Effector memory CD8-positive, alpha-beta T cell (primary cell): Measurements from ENCODE around the gene NAV2.

Experiments used
- ATAC-seq: fragments of 150-1000 bp; cut with Tn5 transposase; replicated peaks from 2 replicates; pipeline ENCODE4 v1.10.0; 2021; ENCODE audit warnings: mild to moderate bottlenecking, moderate library complexity
- DNase-seq, 3 experiments: peaks; one replicate each; pipeline ENCODE4 v3.0.0; 2021
- H3K27ac Mint-ChIP-seq, 2 donors: one replicate each; pipeline ENCODE4 v1.8.0; 2022; ENCODE audit warnings: mild to moderate bottlenecking in 2 of 2, mixed read lengths in 2 of 2, moderate library complexity in 2 of 2
- H3K27me3 Mint-ChIP-seq, 2 donors: one replicate each; pipeline ENCODE4 v1.8.0; 2022; ENCODE audit warnings: mixed read lengths in 2 of 2
- H3K36me3 Mint-ChIP-seq: one replicate; pipeline ENCODE4 v1.8.0; 2022; ENCODE audit warnings: mild to moderate bottlenecking, moderate library complexity, mixed read lengths; ENCODE audit not compliant: insufficient read depth
- H3K4me1 Mint-ChIP-seq, 2 donors: one replicate each; pipeline ENCODE4 v1.8.0; 2022; ENCODE audit warnings: low read depth in 2 of 2, mixed read lengths in 2 of 2
- H3K4me3 Mint-ChIP-seq, 2 donors: one replicate each; pipeline ENCODE4 v1.8.0; 2022; ENCODE audit warnings: mild to moderate bottlenecking in 2 of 2, mixed read lengths in 2 of 2, moderate library complexity in 2 of 2
- H3K9me3 Mint-ChIP-seq, 2 donors: one replicate each; pipeline ENCODE4 v1.8.0; 2022; ENCODE audit warnings: mixed read lengths in 2 of 2

The NAV2 gene

DNA sequence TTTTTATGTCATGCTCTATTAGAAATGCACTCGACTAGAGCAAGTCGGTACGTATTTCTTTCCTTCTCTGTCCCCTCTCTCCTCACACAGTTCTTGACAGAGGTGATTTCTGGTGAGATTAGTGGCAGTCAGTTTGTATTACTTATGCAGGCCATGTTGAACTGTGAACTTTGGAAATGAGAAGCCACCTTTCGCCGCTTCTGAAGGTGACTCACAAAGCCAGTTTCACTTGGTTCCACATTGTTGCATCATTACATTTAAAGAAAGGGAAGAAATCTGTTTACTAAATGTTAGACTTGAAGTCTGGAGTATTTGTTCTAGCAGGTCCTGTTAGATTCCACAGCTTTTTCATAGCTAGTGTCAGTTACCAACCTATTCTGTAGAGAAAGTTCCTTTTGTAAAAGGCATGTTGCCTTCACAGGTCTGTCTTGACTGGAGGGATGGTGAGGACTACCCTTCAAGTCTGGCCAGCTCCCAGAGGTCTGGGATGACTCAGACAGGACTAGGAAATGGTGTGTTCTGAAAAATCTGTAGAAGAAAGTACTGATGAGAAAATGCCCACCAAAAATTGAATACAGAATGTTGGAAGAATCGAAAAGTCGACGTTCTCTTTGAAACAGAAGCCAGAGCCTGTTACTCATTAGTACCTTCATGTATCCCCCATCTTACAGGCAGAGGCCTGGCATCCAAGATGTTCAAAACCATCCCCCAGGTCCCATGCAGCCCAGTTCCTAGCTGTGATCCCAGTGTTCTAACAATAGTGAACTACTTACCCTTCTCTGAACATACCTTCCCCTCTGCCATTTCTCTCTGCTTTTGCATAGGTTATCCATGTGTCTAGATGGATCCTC, 266.3 kb downstream of the NAV2 start:
- no peaks in the 10 kb centered on the region for H3K4me1 Mint-ChIP-seq
- no peak overlapping the region for H3K27ac Mint-ChIP-seq
- H3K4me3 Mint-ChIP-seq: no peak overlapping the region
- H3K9me3 Mint-ChIP-seq: no peaks in the 10 kb centered on the region
- DNase-seq (no peak), ATAC-seq (no peak)
- H3K36me3 Mint-ChIP-seq: no peaks in the 10 kb centered on the region
- peaks cover 0 to 14% of the 10 kb centered on the region in 2 donors for H3K27me3 Mint-ChIP-seq

DNA sequence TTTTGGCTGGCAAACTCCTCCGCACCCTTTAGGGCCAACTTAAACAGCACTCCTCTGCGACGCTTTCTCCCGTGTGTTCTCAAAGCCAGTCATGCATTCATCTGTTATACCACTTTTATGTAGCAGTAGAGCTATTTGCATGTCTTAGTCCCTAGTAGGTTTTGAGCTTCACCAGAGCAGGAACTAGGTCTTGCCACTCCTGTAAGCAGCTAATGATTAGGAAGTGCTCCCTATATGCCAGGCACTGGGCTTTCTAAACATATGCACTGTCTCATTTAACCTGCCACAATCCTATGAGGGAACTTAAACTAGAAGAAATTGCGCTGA, 266.8 kb downstream of the NAV2 start:
- H3K36me3 Mint-ChIP-seq: no peaks in the 10 kb centered on the region
- H3K27ac Mint-ChIP-seq: no peak overlapping the region
- H3K9me3 Mint-ChIP-seq: no peaks in the 10 kb centered on the region
- peaks cover 0 to 19% of the 10 kb centered on the region in 2 donors for H3K27me3 Mint-ChIP-seq
- H3K4me3 Mint-ChIP-seq: no peak overlapping the region
- no peak for DNase-seq
- H3K4me1 Mint-ChIP-seq: no peaks in the 10 kb centered on the region
- ATAC-seq: no peak

DNA sequence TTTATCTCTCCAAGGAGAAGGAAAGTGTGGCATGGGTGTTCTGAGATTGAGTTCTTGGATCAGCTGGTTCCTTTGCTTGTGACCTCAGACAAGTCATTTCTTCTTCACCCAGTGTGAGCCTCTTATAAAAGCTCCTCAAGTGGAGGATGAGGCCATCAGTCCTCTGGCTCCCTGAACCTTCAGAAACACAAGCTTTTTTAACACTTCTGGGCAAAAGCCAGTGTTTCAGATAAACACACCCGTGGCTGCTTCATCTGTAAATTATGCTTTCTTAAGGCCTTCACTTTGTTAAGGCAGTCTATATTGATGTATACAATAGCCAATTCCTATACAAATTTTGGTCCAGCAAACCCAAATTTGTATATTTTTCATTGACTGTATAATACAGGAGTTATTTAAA, 267.8 kb downstream of the NAV2 start:
- Mint-ChIP-seq H3K27ac (no peak overlapping the region), H3K4me3 (no peak overlapping the region), H3K9me3 (no peaks in the 10 kb centered on the region), H3K36me3 (no peaks in the 10 kb centered on the region), H3K4me1 (no peaks in the 10 kb centered on the region), H3K27me3 (peaks cover 0 to 19% of the 10 kb centered on the region in 2 donors)
- DNase-seq (no peak), ATAC-seq (no peak)

DNA sequence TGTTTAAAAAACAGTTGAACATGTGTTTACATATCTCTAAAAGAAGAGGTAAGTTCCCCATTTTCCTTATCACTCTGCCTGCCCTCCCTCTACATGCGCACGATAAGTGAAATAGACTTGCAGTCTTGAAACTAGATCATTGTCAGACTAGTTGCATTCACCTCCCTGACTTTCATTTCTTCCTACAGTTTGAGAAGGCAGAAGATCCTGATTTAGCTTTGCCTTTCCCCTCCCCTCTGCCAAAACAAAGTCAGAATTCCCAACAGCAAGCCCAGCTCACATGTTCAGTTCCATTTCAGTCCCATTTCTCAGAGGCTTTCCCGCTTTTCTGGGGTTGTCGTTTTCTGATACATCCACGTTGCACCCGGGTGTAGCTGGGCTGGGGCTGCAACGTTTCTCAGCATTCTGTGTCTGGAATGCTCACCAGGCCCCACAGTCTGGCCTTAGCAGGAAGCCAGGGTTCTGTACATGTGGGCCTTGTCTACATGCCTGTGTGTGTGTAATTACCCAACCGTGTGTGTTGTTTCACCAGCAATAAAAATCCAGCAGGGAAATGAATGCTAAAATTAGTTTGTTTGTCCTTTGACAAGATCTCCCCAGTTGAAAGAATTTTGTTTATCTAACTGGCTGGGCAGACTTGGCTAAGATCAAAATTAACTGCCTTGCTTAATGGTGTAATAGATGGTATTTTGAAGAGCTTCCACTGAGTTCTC, 268.5 kb downstream of the NAV2 start:
- no peak overlapping the region for H3K4me3 Mint-ChIP-seq
- H3K4me1 Mint-ChIP-seq: no peaks in the 10 kb centered on the region
- no peak for DNase-seq
- peaks cover 0 to 18% of the 10 kb centered on the region in 2 donors for H3K27me3 Mint-ChIP-seq
- no peaks in the 10 kb centered on the region for H3K9me3 Mint-ChIP-seq
- ATAC-seq: no peak
- H3K36me3 Mint-ChIP-seq: no peaks in the 10 kb centered on the region
- no peak overlapping the region for H3K27ac Mint-ChIP-seq

DNA sequence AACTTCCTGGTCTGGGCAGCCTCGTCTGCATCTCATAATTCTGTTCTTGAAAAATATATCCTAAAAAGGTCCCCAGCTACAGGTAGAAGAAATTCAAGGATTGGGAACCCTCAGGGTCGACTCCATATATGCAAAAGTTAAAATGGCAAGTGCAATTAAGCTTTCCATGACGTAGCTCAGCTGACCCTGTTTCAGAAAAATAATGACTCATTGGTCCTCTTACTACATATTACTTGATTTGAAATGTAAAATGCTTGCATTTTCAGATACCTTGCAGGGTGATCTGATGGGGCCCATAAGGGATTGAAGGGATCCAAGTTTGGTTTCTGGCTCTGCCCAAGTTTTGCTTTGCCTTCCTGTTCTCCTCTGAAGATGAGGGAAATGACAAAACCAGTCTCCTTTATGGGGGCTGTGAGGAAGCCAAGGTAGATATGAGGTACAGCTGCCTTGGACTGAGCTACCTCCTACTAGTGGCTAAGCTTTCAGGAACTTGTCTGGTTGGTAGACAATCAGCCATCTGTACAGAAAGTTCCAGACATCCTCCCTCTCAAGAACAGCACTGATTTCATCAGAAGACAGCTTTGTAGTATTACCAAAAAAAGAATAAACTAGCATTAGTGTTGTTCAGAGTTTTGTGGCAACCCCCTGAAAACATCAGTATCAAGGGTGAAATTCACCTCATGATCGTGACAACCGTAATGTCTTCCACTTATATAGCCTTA, 270.3 kb downstream of the NAV2 start:
- Mint-ChIP-seq H3K4me1 (no peaks in the 10 kb centered on the region), H3K36me3 (no peaks in the 10 kb centered on the region), H3K9me3 (no peaks in the 10 kb centered on the region), H3K27me3 (peaks cover 0 to 6% of the 10 kb centered on the region in 2 donors), H3K4me3 (no peak overlapping the region), H3K27ac (no peak overlapping the region)
- DNase-seq: no peak
- no peak for ATAC-seq

DNA sequence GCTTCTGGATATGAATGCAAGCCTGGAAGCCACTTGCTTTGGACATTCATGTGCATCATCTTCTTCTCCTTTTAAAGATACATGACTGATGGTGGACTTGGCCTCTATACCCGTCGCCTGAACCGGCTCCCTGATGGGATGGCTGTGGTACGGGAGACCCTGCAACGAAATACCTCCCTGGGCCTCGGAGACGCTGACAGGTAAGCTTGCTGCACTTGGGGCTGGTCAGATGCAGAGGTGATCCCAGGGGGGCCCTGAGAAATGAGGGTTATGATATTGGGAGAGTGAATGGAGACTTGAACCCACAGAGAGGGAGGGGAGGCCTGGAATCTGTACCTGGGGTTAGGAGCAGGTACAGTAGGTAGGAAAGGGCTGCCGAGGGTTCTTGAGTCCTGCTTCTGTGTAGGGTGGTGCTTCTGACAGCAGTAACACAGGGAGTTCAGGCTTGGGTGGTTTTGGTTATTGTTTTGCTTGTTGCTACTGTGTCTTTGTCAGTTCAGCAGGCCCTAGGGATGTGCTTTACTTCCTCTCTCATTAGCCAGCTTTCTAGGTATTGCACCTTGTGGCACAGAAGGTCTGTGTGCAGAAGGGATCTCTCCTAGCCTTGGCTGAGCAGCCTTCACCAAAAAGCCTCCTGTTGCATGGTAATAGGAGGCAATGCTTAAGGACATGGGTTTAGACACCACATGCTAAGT, 271.6 kb downstream of the NAV2 start:
- Mint-ChIP-seq H3K4me3 (no peak overlapping the region), H3K36me3 (no peaks in the 10 kb centered on the region), H3K27me3 (peaks cover 0 to 6% of the 10 kb centered on the region in 2 donors), H3K27ac (no peak overlapping the region), H3K9me3 (no peaks in the 10 kb centered on the region), H3K4me1 (no peaks in the 10 kb centered on the region)
- DNase-seq: no peak
- ATAC-seq: no peak

DNA sequence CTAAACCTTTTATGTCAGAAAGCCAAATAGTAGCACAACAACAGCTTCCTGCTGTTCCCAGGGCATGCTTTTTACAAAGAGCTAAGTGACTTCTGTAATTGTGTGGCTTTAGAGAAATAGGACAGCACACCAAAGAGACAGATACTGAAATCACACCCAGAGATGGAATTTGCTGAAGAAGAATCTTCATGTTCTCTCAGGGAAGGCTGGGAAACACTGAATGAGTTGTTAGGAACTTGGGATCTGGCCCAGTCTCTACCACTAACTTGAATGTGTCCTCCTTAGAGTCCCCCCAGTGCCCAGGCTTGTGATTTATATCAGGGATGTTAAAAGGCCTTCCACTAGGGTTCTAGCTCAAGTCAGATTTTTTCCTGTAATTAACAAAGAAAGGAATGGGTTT, 272.5 kb downstream of the NAV2 start:
- peaks cover 0 to 6% of the 10 kb centered on the region in 2 donors for H3K27me3 Mint-ChIP-seq
- H3K27ac Mint-ChIP-seq: no peak overlapping the region
- no peak overlapping the region for H3K4me3 Mint-ChIP-seq
- H3K36me3 Mint-ChIP-seq: no peaks in the 10 kb centered on the region
- no peaks in the 10 kb centered on the region for H3K4me1 Mint-ChIP-seq
- no peaks in the 10 kb centered on the region for H3K9me3 Mint-ChIP-seq
- ATAC-seq (no peak), DNase-seq (no peak)

DNA sequence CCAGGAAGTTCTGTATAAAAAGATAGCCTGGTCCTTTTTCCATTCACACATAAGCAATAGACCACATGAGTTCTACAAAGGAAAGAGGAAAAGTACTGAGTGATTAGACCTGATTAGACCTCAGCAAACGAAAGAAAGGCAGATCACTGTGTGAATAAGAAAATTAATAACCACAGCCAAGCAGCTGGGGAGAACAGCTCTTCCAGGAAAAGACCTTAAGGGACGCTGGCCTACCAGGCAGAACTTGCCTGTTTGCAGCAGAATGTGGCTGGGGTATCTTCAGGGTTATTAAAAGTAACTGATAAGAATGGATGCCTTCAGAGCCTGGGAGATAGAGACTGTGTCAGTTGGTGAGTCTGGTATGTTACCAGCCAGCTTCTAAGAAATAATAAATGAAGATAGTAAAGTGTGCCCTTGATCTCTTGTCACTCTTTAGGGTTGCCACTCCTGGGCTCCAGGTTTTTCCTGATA, 274.7 kb downstream of the NAV2 start:
- DNase-seq: no peak
- no peaks in the 10 kb centered on the region for H3K4me1 Mint-ChIP-seq
- H3K36me3 Mint-ChIP-seq: no peaks in the 10 kb centered on the region
- H3K27me3 Mint-ChIP-seq: peaks cover 6 to 7% of the 10 kb centered on the region in 2 donors
- no peak for ATAC-seq
- H3K27ac Mint-ChIP-seq: no peak overlapping the region
- no peaks in the 10 kb centered on the region for H3K9me3 Mint-ChIP-seq
- H3K4me3 Mint-ChIP-seq: no peak overlapping the region

DNA sequence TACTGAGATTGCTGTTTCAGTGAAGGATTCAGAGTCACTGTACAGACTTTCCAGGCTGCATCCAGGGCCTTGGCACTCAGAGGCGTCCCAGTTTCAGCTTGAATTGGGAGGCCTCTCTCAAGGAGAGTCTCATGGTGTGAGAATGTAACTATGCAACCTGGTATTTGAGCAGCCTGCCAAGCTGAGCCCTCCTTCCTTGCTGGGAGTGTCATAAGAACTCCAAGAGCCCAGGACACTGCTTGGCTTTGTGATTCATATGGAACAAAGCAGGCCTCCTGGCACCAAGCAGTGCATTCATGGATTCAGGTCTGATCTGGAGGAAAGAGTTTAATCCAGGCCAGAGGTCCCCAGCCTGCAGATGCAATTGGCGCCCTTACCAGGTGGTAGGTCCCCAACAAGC, 276.0 kb downstream of the NAV2 start:
- H3K4me1 Mint-ChIP-seq: no peaks in the 10 kb centered on the region
- no peak for ATAC-seq
- H3K27me3 Mint-ChIP-seq: peaks cover 6 to 7% of the 10 kb centered on the region in 2 donors
- no peak overlapping the region for H3K27ac Mint-ChIP-seq
- no peak overlapping the region for H3K4me3 Mint-ChIP-seq
- DNase-seq: no peak
- H3K9me3 Mint-ChIP-seq: no peaks in the 10 kb centered on the region
- no peaks in the 10 kb centered on the region for H3K36me3 Mint-ChIP-seq

DNA sequence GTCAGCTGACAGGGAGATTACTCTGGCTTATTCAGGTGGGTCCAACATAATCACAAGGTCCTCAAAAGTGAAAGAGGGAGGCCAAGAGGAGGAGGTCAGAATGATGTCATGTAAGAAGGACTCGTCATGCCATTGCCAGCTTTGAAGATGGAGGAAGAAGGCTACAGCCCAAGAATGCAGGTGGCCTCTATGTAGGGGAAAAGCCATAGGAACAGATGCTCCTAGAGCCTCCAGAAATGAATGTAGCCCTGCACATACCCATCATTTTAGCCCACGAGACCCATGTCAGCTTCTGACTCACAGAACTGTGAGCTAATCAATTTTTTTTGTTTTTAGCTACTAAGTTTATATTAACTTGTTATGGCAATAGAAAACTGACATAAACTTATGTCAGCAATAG, 276.6 kb downstream of the NAV2 start:
- no peak for DNase-seq
- Mint-ChIP-seq H3K4me3 (no peak overlapping the region), H3K27me3 (peaks cover 2 to 7% of the 10 kb centered on the region in 2 donors), H3K36me3 (no peaks in the 10 kb centered on the region), H3K9me3 (no peaks in the 10 kb centered on the region), H3K27ac (no peak overlapping the region), H3K4me1 (no peaks in the 10 kb centered on the region)
- no peak for ATAC-seq

DNA sequence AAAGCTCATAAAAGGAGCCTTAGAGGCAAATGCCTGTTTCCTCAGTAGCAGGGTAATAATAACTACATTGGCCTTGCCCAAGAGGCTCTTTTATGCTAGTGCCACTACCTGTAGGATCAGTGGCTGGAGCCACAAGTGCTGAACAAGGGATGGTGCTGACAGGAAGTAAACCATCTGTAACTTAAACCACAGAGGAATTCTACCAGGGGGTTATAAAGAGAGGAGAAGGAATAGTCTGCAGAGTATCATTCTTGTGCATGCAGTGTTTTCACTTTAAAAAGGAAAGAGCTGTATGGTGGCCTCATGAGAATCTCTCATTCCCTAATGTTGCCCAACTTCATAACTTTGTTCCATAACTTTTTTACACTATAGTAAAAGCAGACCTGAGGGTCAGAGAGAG, 279.5 kb downstream of the NAV2 start:
- Mint-ChIP-seq H3K9me3 (no peaks in the 10 kb centered on the region), H3K27me3 (peaks cover 7 to 10% of the 10 kb centered on the region in 2 donors), H3K4me1 (no peaks in the 10 kb centered on the region), H3K27ac (no peak overlapping the region), H3K36me3 (no peaks in the 10 kb centered on the region), H3K4me3 (no peak overlapping the region)
- DNase-seq (no peak), ATAC-seq (no peak)

DNA sequence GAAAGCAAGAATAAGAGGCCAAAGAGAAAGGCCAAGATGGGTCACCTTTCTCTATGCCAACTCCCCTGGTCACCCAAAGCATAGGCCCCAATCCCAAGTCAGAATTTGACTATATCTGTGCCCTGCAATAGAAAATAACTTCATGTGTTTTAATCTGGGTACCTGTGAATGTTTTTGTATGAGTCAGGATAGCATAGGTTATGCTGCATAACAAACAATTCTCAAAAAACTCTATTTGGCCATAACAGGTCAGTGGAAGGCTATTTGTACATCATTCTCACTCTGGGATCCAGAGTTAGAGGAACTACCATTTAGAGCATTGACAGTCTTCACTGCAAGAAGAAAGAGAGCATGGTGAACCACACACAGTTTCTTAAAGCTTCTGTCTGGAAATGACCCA, 280.4 kb downstream of the NAV2 start:
- no peaks in the 10 kb centered on the region for H3K36me3 Mint-ChIP-seq
- H3K9me3 Mint-ChIP-seq: no peaks in the 10 kb centered on the region
- H3K4me3 Mint-ChIP-seq: no peak overlapping the region
- H3K27ac Mint-ChIP-seq: no peak overlapping the region
- DNase-seq (no peak), ATAC-seq (no peak)
- no peaks in the 10 kb centered on the region for H3K4me1 Mint-ChIP-seq
- peaks cover 8 to 12% of the 10 kb centered on the region in 2 donors for H3K27me3 Mint-ChIP-seq

DNA sequence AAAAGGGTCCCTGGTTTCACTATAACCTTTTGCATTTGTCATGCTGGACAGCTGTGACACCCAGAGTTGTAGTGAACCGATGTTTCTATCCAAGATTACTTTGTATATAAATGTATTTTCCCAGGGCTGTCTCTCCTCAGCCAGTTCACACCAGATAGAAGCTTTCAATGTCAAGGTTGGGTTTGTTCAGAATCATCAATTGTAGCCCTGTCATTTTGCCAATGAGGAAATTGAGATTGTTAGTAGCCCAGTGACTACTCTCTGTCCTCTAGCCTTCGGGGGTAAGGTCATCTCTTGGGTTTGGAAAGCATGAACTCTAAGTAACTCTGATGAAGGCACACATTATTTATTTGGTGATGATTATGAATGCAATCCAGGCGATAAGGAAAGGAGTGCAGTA, 282.0 kb downstream of the NAV2 start:
- no peak for DNase-seq
- H3K9me3 Mint-ChIP-seq: no peaks in the 10 kb centered on the region
- no peak overlapping the region for H3K4me3 Mint-ChIP-seq
- no peaks in the 10 kb centered on the region for H3K4me1 Mint-ChIP-seq
- H3K36me3 Mint-ChIP-seq: no peaks in the 10 kb centered on the region
- no peak for ATAC-seq
- H3K27ac Mint-ChIP-seq: no peak overlapping the region
- peaks cover 18 to 23% of the 10 kb centered on the region in 2 donors for H3K27me3 Mint-ChIP-seq
